HepG2 (cell line): ENCODE data around the gene SYMPK. TPM values are rescaled to one million over a fixed set of nuclear protein-coding genes. Genes with fewer than 3 reads are reported as not detected.

ENCODE experiments used
- ARID3A ChIP-seq: IDR thresholded peaks from 2 replicates; pipeline ENCODE4 v1.6.1; 2012; ENCODE audit warnings: low read depth, low read length, improper control_type of control experiment
- ATF7-NPFF ChIP-seq: sonication (generic); formaldehyde crosslinking; IDR thresholded peaks from 2 replicates; pipeline ENCODE4 v1.8.1; 2023; ENCODE audit warnings: mild to moderate bottlenecking, low read depth, missing genetic modification reagents, moderate library complexity
- FOSL2 ChIP-seq: sonication (generic); formaldehyde crosslinking; IDR thresholded peaks from 2 replicates; pipeline ENCODE4 v1.4.0; 2020; ENCODE audit warnings: missing genetic modification reagents
- KIAA2018 ChIP-seq: sonication (generic); formaldehyde crosslinking; IDR thresholded peaks from 2 replicates; pipeline ENCODE4 v1.5.0; 2020; ENCODE audit warnings: mild to moderate bottlenecking, missing genetic modification reagents, borderline replicate concordance
- PREB ChIP-seq: sonication (generic); formaldehyde crosslinking; IDR thresholded peaks from 2 replicates; pipeline ENCODE4 v1.4.0; 2020; ENCODE audit warnings: missing genetic modification reagents
- RFX3 ChIP-seq: IDR thresholded peaks from 2 replicates; pipeline ENCODE4 v1.6.1; 2016; ENCODE audit warnings: missing biosample characterization, missing genetic modification reagents
- STAT6 ChIP-seq: sonication (generic); formaldehyde crosslinking; IDR thresholded peaks from 2 replicates; pipeline ENCODE4 v1.4.0; 2020; ENCODE audit warnings: missing genetic modification reagents, mild to moderate bottlenecking, borderline replicate concordance
- ZGPAT ChIP-seq: IDR thresholded peaks from 2 replicates; pipeline ENCODE4 v1.6.1; 2016; ENCODE audit warnings: mild to moderate bottlenecking
- ZNF17 ChIP-seq: sonication (generic); formaldehyde crosslinking; IDR thresholded peaks from 2 replicates; pipeline ENCODE4 v1.5.0; 2020; ENCODE audit warnings: mild to moderate bottlenecking, missing genetic modification reagents
- ZNF230 ChIP-seq: sonication (generic); formaldehyde crosslinking; IDR thresholded peaks from 2 replicates; pipeline ENCODE4 v1.4.0; 2020; ENCODE audit warnings: mild to moderate bottlenecking, missing genetic modification reagents
- ZNF354B ChIP-seq: sonication (generic); formaldehyde crosslinking; IDR thresholded peaks from 2 replicates; pipeline ENCODE4 v1.8.0; 2022; ENCODE audit warnings: mild to moderate bottlenecking, missing genetic modification reagents
- ZNF549 ChIP-seq: sonication (generic); formaldehyde crosslinking; IDR thresholded peaks from 2 replicates; pipeline ENCODE4 v1.5.0; 2020; ENCODE audit warnings: missing genetic modification reagents
- ZNF616 ChIP-seq: sonication (generic); formaldehyde crosslinking; IDR thresholded peaks from 2 replicates; pipeline ENCODE4 v1.5.0; 2020; ENCODE audit warnings: low read depth, mild to moderate bottlenecking, missing genetic modification reagents
- polyA plus RNA-seq, 8 experiments: library from polyadenylated mRNA; depleted of rRNA in 3 of 8; stranded (reverse) in 7 of 8; unstranded in 1 of 8; fragments of >200 nt; fragmentation: Illumina TruSeq in 4 of 8; extraction: Trizol in 4 of 8; gene quantifications; 2 replicates each; pipeline versions ENCODE4 v1.2.1 to v1.2.3, GENCODE V29; 2011 to 2016; ENCODE audit warnings: low read depth in 4 of 8, missing spikeins in 1 of 8, mixed read lengths in 1 of 8; ENCODE audit not compliant: insufficient read depth in 1 of 8
- total RNA-seq, 5 experiments: library from RNA; depleted of rRNA; stranded (reverse); fragments of >200 nt; fragmentation: Illumina TruSeq; extraction: Trizol; gene quantifications; 2 replicates each; pipeline ENCODE4 v1.2.3, GENCODE V29; 2016; ENCODE audit warnings: low read depth in 1 of 5

SYMPK gene
- total and polyA plus RNA-seq, 2 of the 13 experiments (the other 11 are each of a cell fraction or from before 2014, with no cell fraction given) = 21.9 to 55.7 TPM

GRCh38 chr19:45767881-45768654 is 94.9 kb downstream of the SYMPK start (continued):
- no peak for TF ChIP-seq STAT6 (CRISPR knock-in tag)
- TF ChIP-seq ZNF616 = no peak
- peak; percentile 60; the same call in 1 of the 2 replicates for TF ChIP-seq ATF7-NPFF
- TF ChIP-seq ZNF230 (CRISPR knock-in tag) = no peak; the same call in 1 of the 2 replicates
- TF ChIP-seq FOSL2 (CRISPR knock-in tag) = no peak
- TF ChIP-seq ZGPAT = peak; percentile 53; the same call in 1 of the 2 replicates
- no peak for TF ChIP-seq ZNF549
- no peak for TF ChIP-seq ZNF354B (CRISPR knock-in tag)
- no peak for TF ChIP-seq KIAA2018
- no peak for TF ChIP-seq ARID3A
- no peak for TF ChIP-seq RFX3 (CRISPR knock-in tag)
- TF ChIP-seq ZNF17 = no peak
- TF ChIP-seq PREB = no peak
